ENCODE results near the gene IL27RA.

IL27RA gene

GRCh38 chr19:14090509-14091080 lies 59.0 kb downstream of the IL27RA start, which contains the start of gene SAMD1 (continued):
- TF ChIP-seq GLIS2 (tag by site-specific recombination; IDR thresholded peaks at IDR 0.05) (no peak), ZNF510 (tag by site-specific recombination; IDR thresholded peaks at IDR 0.05; ENCODE audit: insufficient replicate concordance) (no peak), ZFP37 (tag by site-specific recombination; IDR thresholded peaks at IDR 0.05) (no peak), INSM2 (tag by site-specific recombination; IDR thresholded peaks at IDR 0.05) (no peak), SALL2 (tag by site-specific recombination; IDR thresholded peaks at IDR 0.05; ENCODE audit: borderline replicate concordance) (no peak), ZNF664 (tag by site-specific recombination; IDR thresholded peaks at IDR 0.05) (no peak), ZNF311 (tag by site-specific recombination; IDR thresholded peaks at IDR 0.05; ENCODE audit: borderline replicate concordance) (no peak), ZNF341 (tag by site-specific recombination; IDR thresholded peaks at IDR 0.05; ENCODE audit: low read depth) (peak; percentile 93), ZSCAN30 (tag by site-specific recombination; IDR thresholded peaks at IDR 0.05) (no peak), KLF10 (tag by site-specific recombination; IDR thresholded peaks at IDR 0.05) (no peak), ZNF548 (tag by site-specific recombination; IDR thresholded peaks at IDR 0.05) (no peak), BCL11B (tag by site-specific recombination; IDR thresholded peaks at IDR 0.05; ENCODE audit: low read depth) (no peak), ZBTB44 (tag by site-specific recombination; IDR thresholded peaks at IDR 0.05) (no peak), ZNF335 (tag by site-specific recombination; conservative IDR thresholded peaks at IDR 0.05) (peak; percentile 70), ZNF747 (tag by site-specific recombination; IDR thresholded peaks at IDR 0.05) (no peak), ZNF776 (tag by site-specific recombination; IDR thresholded peaks at IDR 0.05; ENCODE audit: borderline replicate concordance) (no peak), YY2 (tag by site-specific recombination; IDR thresholded peaks at IDR 0.05) (no peak), ZNF626 (tag by site-specific recombination; IDR thresholded peaks at IDR 0.05) (no peak), ZNF354C (tag by site-specific recombination; IDR thresholded peaks at IDR 0.05; ENCODE audit: borderline replicate concordance, low read depth) (no peak), ZNF23 (tag by site-specific recombination; IDR thresholded peaks at IDR 0.05; ENCODE audit: borderline replicate concordance) (no peak), ZNF529 (tag by site-specific recombination; IDR thresholded peaks at IDR 0.05; ENCODE audit: insufficient replicate concordance) (no peak), ZNF391 (tag by site-specific recombination; IDR thresholded peaks at IDR 0.05; ENCODE audit: borderline replicate concordance, low read depth) (no peak), ZNF791 (tag by site-specific recombination; IDR thresholded peaks at IDR 0.05) (no peak), ZNF404 (tag by site-specific recombination; IDR thresholded peaks at IDR 0.05) (no peak), ZNF843 (tag by site-specific recombination; IDR thresholded peaks at IDR 0.05) (no peak)
- TF ChIP-seq, protein P1, sequence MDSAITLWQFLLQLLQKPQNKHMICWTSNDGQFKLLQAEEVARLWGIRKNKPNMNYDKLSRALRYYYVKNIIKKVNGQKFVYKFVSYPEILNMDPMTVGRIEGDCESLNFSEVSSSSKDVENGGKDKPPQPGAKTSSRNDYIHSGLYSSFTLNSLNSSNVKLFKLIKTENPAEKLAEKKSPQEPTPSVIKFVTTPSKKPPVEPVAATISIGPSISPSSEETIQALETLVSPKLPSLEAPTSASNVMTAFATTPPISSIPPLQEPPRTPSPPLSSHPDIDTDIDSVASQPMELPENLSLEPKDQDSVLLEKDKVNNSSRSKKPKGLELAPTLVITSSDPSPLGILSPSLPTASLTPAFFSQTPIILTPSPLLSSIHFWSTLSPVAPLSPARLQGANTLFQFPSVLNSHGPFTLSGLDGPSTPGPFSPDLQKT (IDR thresholded peaks at IDR 0.05; ENCODE audit: borderline replicate concordance, low read depth, low read length) = no peak
- TF ChIP-seq, protein P2, sequence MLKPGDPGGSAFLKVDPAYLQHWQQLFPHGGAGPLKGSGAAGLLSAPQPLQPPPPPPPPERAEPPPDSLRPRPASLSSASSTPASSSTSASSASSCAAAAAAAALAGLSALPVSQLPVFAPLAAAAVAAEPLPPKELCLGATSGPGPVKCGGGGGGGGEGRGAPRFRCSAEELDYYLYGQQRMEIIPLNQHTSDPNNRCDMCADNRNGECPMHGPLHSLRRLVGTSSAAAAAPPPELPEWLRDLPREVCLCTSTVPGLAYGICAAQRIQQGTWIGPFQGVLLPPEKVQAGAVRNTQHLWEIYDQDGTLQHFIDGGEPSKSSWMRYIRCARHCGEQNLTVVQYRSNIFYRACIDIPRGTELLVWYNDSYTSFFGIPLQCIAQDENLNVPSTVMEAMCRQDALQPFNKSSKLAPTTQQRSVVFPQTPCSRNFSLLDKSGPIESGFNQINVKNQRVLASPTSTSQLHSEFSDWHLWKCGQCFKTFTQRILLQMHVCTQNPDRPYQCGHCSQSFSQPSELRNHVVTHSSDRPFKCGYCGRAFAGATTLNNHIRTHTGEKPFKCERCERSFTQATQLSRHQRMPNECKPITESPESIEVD (tag by site-specific recombination; IDR thresholded peaks at IDR 0.05) = no peak
- TF ChIP-seq, protein P3, sequence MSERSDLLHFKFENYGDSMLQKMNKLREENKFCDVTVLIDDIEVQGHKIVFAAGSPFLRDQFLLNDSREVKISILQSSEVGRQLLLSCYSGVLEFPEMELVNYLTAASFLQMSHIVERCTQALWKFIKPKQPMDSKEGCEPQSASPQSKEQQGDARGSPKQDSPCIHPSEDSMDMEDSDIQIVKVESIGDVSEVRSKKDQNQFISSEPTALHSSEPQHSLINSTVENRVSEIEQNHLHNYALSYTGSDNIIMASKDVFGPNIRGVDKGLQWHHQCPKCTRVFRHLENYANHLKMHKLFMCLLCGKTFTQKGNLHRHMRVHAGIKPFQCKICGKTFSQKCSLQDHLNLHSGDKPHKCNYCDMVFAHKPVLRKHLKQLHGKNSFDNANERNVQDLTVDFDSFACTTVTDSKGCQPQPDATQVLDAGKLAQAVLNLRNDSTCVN (tag by site-specific recombination; optimal IDR thresholded peaks at IDR 0.05) = peak; percentile 6
- TF ChIP-seq, protein P4, sequence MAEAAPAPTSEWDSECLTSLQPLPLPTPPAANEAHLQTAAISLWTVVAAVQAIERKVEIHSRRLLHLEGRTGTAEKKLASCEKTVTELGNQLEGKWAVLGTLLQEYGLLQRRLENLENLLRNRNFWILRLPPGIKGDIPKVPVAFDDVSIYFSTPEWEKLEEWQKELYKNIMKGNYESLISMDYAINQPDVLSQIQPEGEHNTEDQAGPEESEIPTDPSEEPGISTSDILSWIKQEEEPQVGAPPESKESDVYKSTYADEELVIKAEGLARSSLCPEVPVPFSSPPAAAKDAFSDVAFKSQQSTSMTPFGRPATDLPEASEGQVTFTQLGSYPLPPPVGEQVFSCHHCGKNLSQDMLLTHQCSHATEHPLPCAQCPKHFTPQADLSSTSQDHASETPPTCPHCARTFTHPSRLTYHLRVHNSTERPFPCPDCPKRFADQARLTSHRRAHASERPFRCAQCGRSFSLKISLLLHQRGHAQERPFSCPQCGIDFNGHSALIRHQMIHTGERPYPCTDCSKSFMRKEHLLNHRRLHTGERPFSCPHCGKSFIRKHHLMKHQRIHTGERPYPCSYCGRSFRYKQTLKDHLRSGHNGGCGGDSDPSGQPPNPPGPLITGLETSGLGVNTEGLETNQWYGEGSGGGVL (tag by site-specific recombination; IDR thresholded peaks at IDR 0.05) = peak; percentile 82
- TF ChIP-seq, protein P5, sequence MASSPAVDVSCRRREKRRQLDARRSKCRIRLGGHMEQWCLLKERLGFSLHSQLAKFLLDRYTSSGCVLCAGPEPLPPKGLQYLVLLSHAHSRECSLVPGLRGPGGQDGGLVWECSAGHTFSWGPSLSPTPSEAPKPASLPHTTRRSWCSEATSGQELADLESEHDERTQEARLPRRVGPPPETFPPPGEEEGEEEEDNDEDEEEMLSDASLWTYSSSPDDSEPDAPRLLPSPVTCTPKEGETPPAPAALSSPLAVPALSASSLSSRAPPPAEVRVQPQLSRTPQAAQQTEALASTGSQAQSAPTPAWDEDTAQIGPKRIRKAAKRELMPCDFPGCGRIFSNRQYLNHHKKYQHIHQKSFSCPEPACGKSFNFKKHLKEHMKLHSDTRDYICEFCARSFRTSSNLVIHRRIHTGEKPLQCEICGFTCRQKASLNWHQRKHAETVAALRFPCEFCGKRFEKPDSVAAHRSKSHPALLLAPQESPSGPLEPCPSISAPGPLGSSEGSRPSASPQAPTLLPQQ (tag by site-specific recombination; IDR thresholded peaks at IDR 0.05) = no peak

All from HEK293 (cell line).